Neuronal stem cell (in vitro differentiated cells): ENCODE results near the gene SMCHD1.
"Not testable (repeated sequence)": the region's sequence is repeated elsewhere in the genome, so short reads cannot be mapped to it uniquely, and the experiment has no call there.

Experiments used
- DNase-seq: peaks from one replicate; pipeline ENCODE4 v3.0.0-alpha.2; 2013; ENCODE audit warnings: low spot score
- H2AFZ ChIP-seq: one replicate; pipeline ENCODE4 v1.6.1; 2013; ENCODE audit warnings: mild to moderate bottlenecking, low read length, inconsistent platforms
- H2AK5ac ChIP-seq: 2 replicates; pipeline ENCODE4 v1.6.1; 2013; ENCODE audit warnings: low read depth, mild to moderate bottlenecking, inconsistent platforms, low read length, moderate library complexity, mixed read lengths
- H2BK120ac ChIP-seq: 2 replicates; pipeline ENCODE4 v1.6.1; 2013; ENCODE audit warnings: low read depth, mild to moderate bottlenecking, inconsistent platforms, low read length, moderate library complexity, mixed read lengths
- H2BK12ac ChIP-seq: one replicate; pipeline ENCODE4 v1.6.1; 2013; ENCODE audit warnings: low read length, inconsistent platforms
- H2BK15ac ChIP-seq: 2 replicates; pipeline ENCODE4 v1.6.1; 2013; ENCODE audit warnings: mild to moderate bottlenecking, low read length, inconsistent platforms, mixed read lengths
- H2BK5ac ChIP-seq: one replicate; pipeline ENCODE4 v1.6.1; 2013; ENCODE audit warnings: inconsistent platforms, mild to moderate bottlenecking, low read length, moderate library complexity
- H3K14ac ChIP-seq: one replicate; pipeline ENCODE4 v1.6.1; 2013; ENCODE audit warnings: low read length, inconsistent platforms
- H3K18ac ChIP-seq: 2 replicates; pipeline ENCODE4 v1.6.1; 2013; ENCODE audit warnings: low read length, inconsistent platforms
- H3K23ac ChIP-seq: 2 replicates; pipeline ENCODE4 v1.6.1; 2013; ENCODE audit warnings: low read depth, mild to moderate bottlenecking, mixed read lengths, low read length, inconsistent platforms; ENCODE audit not compliant: poor library complexity
- H3K27ac ChIP-seq: replicated peaks from 3 replicates; pipeline ENCODE4 v1.5.1; 2013; ENCODE audit warnings: low read length, inconsistent platforms
- H3K27me3 ChIP-seq, 3 experiments: 2 replicates each; pipeline ENCODE4 v1.6.1; 2013; ENCODE audit warnings: low read length in 3 of 3, mild to moderate bottlenecking in 2 of 3, inconsistent platforms in 1 of 3, low read depth in 1 of 3, mixed read lengths in 1 of 3, moderate library complexity in 1 of 3; ENCODE audit not compliant: control insufficient read depth in 3 of 3, insufficient read depth in 3 of 3
- H3K36me3 ChIP-seq, 2 donors: replicated peaks in 1 of 2; 2 replicates each; pipeline ENCODE4 v1.6.1; 2013; ENCODE audit warnings: low read length in 2 of 2; ENCODE audit not compliant: control insufficient read depth in 2 of 2, insufficient read depth in 2 of 2
- H3K4ac ChIP-seq: 2 replicates; pipeline ENCODE4 v1.6.1; 2013; ENCODE audit warnings: inconsistent platforms, mild to moderate bottlenecking, low read length, moderate library complexity
- H3K4me1 ChIP-seq, 2 donors: 1 replicate in 1 of 2; 2 replicates in 1 of 2; pipeline ENCODE4 v1.6.1; 2013; ENCODE audit warnings: low read length in 2 of 2, low read depth in 1 of 2; ENCODE audit not compliant: control insufficient read depth in 2 of 2, insufficient read depth in 1 of 2
- H3K4me2 ChIP-seq: one replicate; pipeline ENCODE4 v1.6.1; 2013; ENCODE audit warnings: mild to moderate bottlenecking, low read length, inconsistent platforms; ENCODE audit not compliant: insufficient read depth, poor library complexity, severe bottlenecking
- H3K4me3 ChIP-seq, 2 donors: 2 replicates each; pipeline ENCODE4 v1.5.1; 2013; ENCODE audit warnings: low read length in 2 of 2, mild to moderate bottlenecking in 2 of 2, inconsistent platforms in 1 of 2, moderate library complexity in 1 of 2
- H3K79me1 ChIP-seq: one replicate; pipeline ENCODE4 v1.6.1; 2013; ENCODE audit warnings: low read depth, mild to moderate bottlenecking, inconsistent platforms, low read length, moderate library complexity
- H3K9ac ChIP-seq: one replicate; pipeline ENCODE4 v1.6.1; 2013; ENCODE audit warnings: mild to moderate bottlenecking, low read depth, low read length, inconsistent platforms; ENCODE audit not compliant: poor library complexity
- H3K9me3 ChIP-seq, 2 donors: replicated peaks in 1 of 2; 2 replicates each; pipeline versions ENCODE3 to v1.6.1; 2013; ENCODE audit warnings: low read length in 2 of 2, mild to moderate bottlenecking in 2 of 2, inconsistent platforms in 1 of 2, low read depth in 1 of 2, mixed read lengths in 1 of 2, moderate library complexity in 1 of 2; ENCODE audit not compliant: control insufficient read depth in 2 of 2, insufficient read depth in 1 of 2
- H4K8ac ChIP-seq: one replicate; pipeline ENCODE4 v1.6.1; 2013; ENCODE audit warnings: low read depth, mild to moderate bottlenecking, inconsistent platforms, low read length, moderate library complexity
- H4K91ac ChIP-seq: one replicate; pipeline ENCODE4 v1.6.1; 2013; ENCODE audit warnings: low read length, low read depth, mild to moderate bottlenecking, inconsistent platforms; ENCODE audit not compliant: poor library complexity
- WGBS, 2 donors: extraction: QIAGEN DNeasy Blood & Tissue Kit; methylation state at CpG; one replicate each; pipeline ENCODE4 v1.1.7; 2013; ENCODE audit warnings: missing lambda C conversion rate in 2 of 2, mixed read lengths in 1 of 2; ENCODE audit not compliant: insufficient read length in 2 of 2, insufficient replicate concordance in 1 of 2; ENCODE audit errors: extremely low coverage in 2 of 2; 5-methylcytosine and 5-hydroxymethylcytosine counted together

The SMCHD1 gene

GRCh38 chr18:2678933-2679332, 23.4 kb downstream of the SMCHD1 start:
- H3K18ac ChIP-seq, H3K27ac ChIP-seq, H3K79me1 ChIP-seq, H4K8ac ChIP-seq, H3K4me3 ChIP-seq, H3K27me3 ChIP-seq, H3K23ac ChIP-seq, H3K9ac ChIP-seq, DNase-seq, H2AFZ ChIP-seq, H2BK12ac ChIP-seq, H4K91ac ChIP-seq, H3K9me3 ChIP-seq, H3K4me2 ChIP-seq, H3K4me1 ChIP-seq, H2AK5ac ChIP-seq, H3K14ac ChIP-seq, H2BK120ac ChIP-seq, H2BK15ac ChIP-seq, H3K4ac ChIP-seq, H2BK5ac ChIP-seq: not testable (repeated sequence)
- no CpG with 5 or more reads among the region's 13 CpGs for WGBS, 2 donors
- peaks cover 2 to 89% of the 10 kb centered on the region in 2 donors for H3K36me3 ChIP-seq

- no peak overlapping the region for H2BK5ac ChIP-seq
These were observed 24.8 kb downstream of the SMCHD1 start for GRCh38 chr18:2680216-2680792.

GRCh38 chr18:2681993-2682603, 26.6 kb downstream of the SMCHD1 start:
- Histone ChIP-seq H3K14ac (no peak overlapping the region), H3K4me2 (no peak overlapping the region), H4K8ac (no peak overlapping the region), H2AK5ac (no peak overlapping the region), H3K4me3 (no peak overlapping the region), H2BK5ac (no peak overlapping the region), H3K9ac (no peak overlapping the region), H3K27ac (no peak overlapping the region), H2BK15ac (no peak overlapping the region), H3K4me1 (no peaks in the 10 kb centered on the region), H3K4ac (no peak overlapping the region), H3K9me3 (peaks cover 2 to 30% of the 10 kb centered on the region in 2 donors), H3K27me3 (no peaks in the 10 kb centered on the region), H3K18ac (no peak overlapping the region), H2AFZ (no peak overlapping the region), H4K91ac (no peak overlapping the region), H3K79me1 (no peaks in the 10 kb centered on the region), H3K23ac (no peak overlapping the region), H2BK120ac (no peak overlapping the region), H2BK12ac (no peak overlapping the region), H3K36me3 (peaks cover 2 to 87% of the 10 kb centered on the region in 2 donors)
- WGBS, 2 donors, result no CpG with 5 or more reads among the region's 5 CpGs
- no peak for DNase-seq

More at GRCh38 chr18:2680216-2680792, 24.8 kb downstream of the SMCHD1 start:
- no peak overlapping the region for H2AFZ ChIP-seq
- no peak overlapping the region for H3K27ac ChIP-seq
- H3K4ac ChIP-seq, result no peak overlapping the region
- no peak overlapping the region for H2BK15ac ChIP-seq
- H3K79me1 ChIP-seq, result no peaks in the 10 kb centered on the region
- H2BK12ac ChIP-seq, result no peak overlapping the region
- DNase-seq, result no peak
- no peak overlapping the region for H2BK120ac ChIP-seq
- H3K4me3 ChIP-seq, result no peak overlapping the region
- no peak overlapping the region for H3K18ac ChIP-seq
- H3K36me3 ChIP-seq, result peaks cover 0 to 87% of the 10 kb centered on the region in 2 donors
- WGBS, 2 donors, result no CpG with 5 or more reads among the region's 2 CpGs
- H3K23ac ChIP-seq, result no peak overlapping the region
- no peak overlapping the region for H4K8ac ChIP-seq
- H3K4me1 ChIP-seq, result no peaks in the 10 kb centered on the region
- H2AK5ac ChIP-seq, result no peak overlapping the region
- H3K27me3 ChIP-seq, result no peaks in the 10 kb centered on the region
- H3K4me2 ChIP-seq, result no peak overlapping the region
- H4K91ac ChIP-seq, result no peak overlapping the region
- H3K9ac ChIP-seq, result no peak overlapping the region
- peaks cover 0 to 12% of the 10 kb centered on the region in 2 donors for H3K9me3 ChIP-seq
- H3K14ac ChIP-seq, result no peak overlapping the region

GRCh38 chr18:2683055-2683454, 27.5 kb downstream of the SMCHD1 start:
- Histone ChIP-seq H4K8ac (no peak overlapping the region), H3K9me3 (peaks cover 2 to 36% of the 10 kb centered on the region in 2 donors), H3K23ac (no peak overlapping the region), H2AK5ac (no peak overlapping the region), H3K27ac (no peak overlapping the region), H2BK5ac (no peak overlapping the region), H3K27me3 (no peaks in the 10 kb centered on the region), H3K18ac (no peak overlapping the region), H4K91ac (no peak overlapping the region), H2BK120ac (no peak overlapping the region), H2BK12ac (no peak overlapping the region), H3K4me2 (no peak overlapping the region), H3K14ac (no peak overlapping the region), H3K79me1 (no peaks in the 10 kb centered on the region), H2BK15ac (no peak overlapping the region), H3K9ac (no peak overlapping the region), H2AFZ (no peak overlapping the region), H3K4ac (no peak overlapping the region), H3K4me1 (no peaks in the 10 kb centered on the region), H3K4me3 (no peak overlapping the region), H3K36me3 (peaks cover 2 to 87% of the 10 kb centered on the region in 2 donors)
- DNase-seq, result no peak
